OCI-LY3 (cell line): ENCODE results near the gene PDE4C.

Source experiments
- H2AFZ ChIP-seq: fragments of 200-600, 300-600 bp; shearing (Covaris generic); 2 replicates; pipeline ENCODE4 v1.6.0; 2014; ENCODE audit warnings: antibody characterized with exemption, low read depth, low read length
- H3K27ac ChIP-seq: fragments of 200-600, 300-600 bp; sonication (generic); 2 replicates; pipeline ENCODE4 v1.5.1; 2014; ENCODE audit warnings: mild to moderate bottlenecking, low read length, moderate library complexity, mixed read lengths
- H3K27me3 ChIP-seq: fragments of 200-600, 300-600 bp; sonication (generic); 2 replicates; pipeline ENCODE4 v1.6.1; 2014; ENCODE audit warnings: low read depth, low read length, mixed read lengths
- H3K36me3 ChIP-seq: fragments of 200-600, 300-600 bp; sonication (generic); replicated peaks from 2 replicates; pipeline ENCODE3; 2014; ENCODE audit warnings: low read depth, low read length, mixed read lengths
- H3K4me1 ChIP-seq: fragments of 300-600, 200-600 bp; sonication (generic); 2 replicates; pipeline ENCODE4 v1.6.1; 2014; ENCODE audit warnings: low read length, mixed read lengths
- H3K4me2 ChIP-seq: fragments of 200-600, 300-600 bp; sonication (generic); 2 replicates; pipeline ENCODE4 v1.6.1; 2014; ENCODE audit warnings: low read length, mixed read lengths
- H3K4me3 ChIP-seq: fragments of 300-600, 200-600 bp; sonication (generic); 2 replicates; pipeline ENCODE4 v1.5.1; 2014; ENCODE audit warnings: antibody characterized with exemption, mild to moderate bottlenecking, low read length, moderate library complexity
- H3K79me2 ChIP-seq: fragments of 300-600, 200-600 bp; shearing (Covaris generic); 2 replicates; pipeline ENCODE4 v1.6.1; 2014; ENCODE audit warnings: mild to moderate bottlenecking, low read length, mixed read lengths
- H3K9ac ChIP-seq: fragments of 300-600, 200-600 bp; shearing (Covaris generic); 2 replicates; pipeline ENCODE4 v1.6.0; 2014; ENCODE audit warnings: mild to moderate bottlenecking, low read length, moderate library complexity
- H3K9me3 ChIP-seq: fragments of 200-600, 300-600 bp; shearing (Covaris generic); 2 replicates; pipeline ENCODE4 v1.6.1; 2014; ENCODE audit warnings: low read length, mixed read lengths; ENCODE audit not compliant: insufficient read depth
- H4K20me1 ChIP-seq: fragments of 200-600, 300-600 bp; sonication (generic); 2 replicates; pipeline ENCODE4 v1.6.1; 2016; ENCODE audit warnings: low read length, mixed read lengths; ENCODE audit not compliant: insufficient read depth
- EZH2phosphoT487 ChIP-seq: fragments of 200-600 bp; shearing (Covaris generic); IDR thresholded peaks from 2 replicates; pipeline ENCODE4 v1.6.1; 2018; ENCODE audit warnings: antibody characterized with exemption, mixed run types, low read depth
- TF ChIP-seq, protein P1 (sequence below): fragments of 200-600, 300-600 bp; sonication (generic); IDR thresholded peaks from 2 replicates; pipeline ENCODE4 v1.5.1; 2014; ENCODE audit warnings: antibody characterized with exemption, low read length, low read depth

The PDE4C gene

GRCh38 chr19:18245297-18245696, 19.1 kb upstream of the PDE4C start:
- Histone ChIP-seq H2AFZ (no peak overlapping the region), H3K4me1 (peaks cover 4% of the 10 kb centered on the region; the same call in 1 of the 2 replicates), H3K27ac (no peak overlapping the region), H3K9ac (no peak overlapping the region), H3K79me2 (no peaks in the 10 kb centered on the region), H3K4me3 (no peak overlapping the region), H4K20me1 (no peaks in the 10 kb centered on the region), H3K9me3 (no peaks in the 10 kb centered on the region), H3K36me3 (no peaks in the 10 kb centered on the region), H3K27me3 (peaks cover 5% of the 10 kb centered on the region; the same call in 1 of the 2 replicates), H3K4me2 (no peak overlapping the region)
- no peak for TF ChIP-seq EZH2phosphoT487
- TF ChIP-seq, protein P1, sequence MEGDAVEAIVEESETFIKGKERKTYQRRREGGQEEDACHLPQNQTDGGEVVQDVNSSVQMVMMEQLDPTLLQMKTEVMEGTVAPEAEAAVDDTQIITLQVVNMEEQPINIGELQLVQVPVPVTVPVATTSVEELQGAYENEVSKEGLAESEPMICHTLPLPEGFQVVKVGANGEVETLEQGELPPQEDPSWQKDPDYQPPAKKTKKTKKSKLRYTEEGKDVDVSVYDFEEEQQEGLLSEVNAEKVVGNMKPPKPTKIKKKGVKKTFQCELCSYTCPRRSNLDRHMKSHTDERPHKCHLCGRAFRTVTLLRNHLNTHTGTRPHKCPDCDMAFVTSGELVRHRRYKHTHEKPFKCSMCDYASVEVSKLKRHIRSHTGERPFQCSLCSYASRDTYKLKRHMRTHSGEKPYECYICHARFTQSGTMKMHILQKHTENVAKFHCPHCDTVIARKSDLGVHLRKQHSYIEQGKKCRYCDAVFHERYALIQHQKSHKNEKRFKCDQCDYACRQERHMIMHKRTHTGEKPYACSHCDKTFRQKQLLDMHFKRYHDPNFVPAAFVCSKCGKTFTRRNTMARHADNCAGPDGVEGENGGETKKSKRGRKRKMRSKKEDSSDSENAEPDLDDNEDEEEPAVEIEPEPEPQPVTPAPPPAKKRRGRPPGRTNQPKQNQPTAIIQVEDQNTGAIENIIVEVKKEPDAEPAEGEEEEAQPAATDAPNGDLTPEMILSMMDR: no peak

DNA sequence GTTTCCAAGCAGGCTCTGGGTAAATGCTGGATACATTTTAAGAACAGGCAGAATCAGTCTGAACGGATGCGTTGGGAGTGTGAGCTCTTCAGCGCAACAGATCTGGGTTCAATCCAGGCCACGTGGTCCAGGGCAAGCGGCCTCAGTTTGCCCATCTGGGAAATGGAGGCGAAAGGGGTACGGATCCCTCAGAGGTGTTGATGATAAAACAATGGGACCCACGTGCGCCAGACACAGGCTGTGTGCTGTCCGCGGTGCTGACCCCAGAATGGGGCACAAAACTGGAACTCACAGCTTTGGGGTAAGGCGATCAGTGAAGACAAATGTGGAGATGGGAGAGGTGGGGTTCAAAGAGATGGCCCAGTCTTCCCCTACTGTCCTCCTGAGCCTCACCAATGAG, 13.1 kb upstream of the PDE4C start:
- no peaks in the 10 kb centered on the region for H4K20me1 ChIP-seq
- H3K4me3 ChIP-seq: no peak overlapping the region
- no peak overlapping the region for H3K4me2 ChIP-seq
- no peak overlapping the region for H3K9ac ChIP-seq
- no peak overlapping the region for H3K27ac ChIP-seq
- H3K9me3 ChIP-seq: no peaks in the 10 kb centered on the region
- peaks cover 4% of the 10 kb centered on the region; the same call in 1 of the 2 replicates for H3K4me1 ChIP-seq
- H3K27me3 ChIP-seq: peaks cover 4% of the 10 kb centered on the region; the same call in 1 of the 2 replicates
- H3K79me2 ChIP-seq: no peaks in the 10 kb centered on the region
- H2AFZ ChIP-seq: no peak overlapping the region
- TF ChIP-seq, protein P1: no peak
- no peak for TF ChIP-seq EZH2phosphoT487
- no peaks in the 10 kb centered on the region for H3K36me3 ChIP-seq

DNA sequence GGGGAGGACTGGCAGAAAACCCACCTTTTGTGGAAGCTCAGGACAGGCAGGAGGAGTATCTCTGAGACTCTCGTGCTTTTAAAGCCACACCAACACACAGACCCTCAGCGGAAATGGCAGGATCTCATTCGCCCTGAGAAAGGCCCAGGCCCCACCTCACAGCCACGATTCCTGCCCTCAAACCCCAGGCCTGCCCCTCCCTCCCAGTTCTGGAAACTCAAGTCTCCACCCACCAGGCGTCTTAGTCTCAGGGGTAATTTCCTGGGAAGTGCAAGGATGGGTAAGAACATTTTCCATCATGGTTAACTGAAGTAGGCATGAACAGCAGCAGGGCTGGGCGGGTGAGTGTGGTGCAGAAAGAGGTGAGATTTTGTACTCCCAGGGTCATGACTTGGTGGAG, 8.0 kb upstream of the PDE4C start:
- no peak overlapping the region for H3K27ac ChIP-seq
- no peaks in the 10 kb centered on the region for H3K36me3 ChIP-seq
- no peak for TF ChIP-seq EZH2phosphoT487
- TF ChIP-seq, protein P1: no peak

GRCh38 chr19:18233224-18233825, 7.1 kb upstream of the PDE4C start:
- Histone ChIP-seq H3K9me3 (no peaks in the 10 kb centered on the region), H3K27ac (no peak overlapping the region), H3K4me3 (no peak overlapping the region), H3K4me1 (no peaks in the 10 kb centered on the region), H3K36me3 (no peaks in the 10 kb centered on the region), H3K79me2 (no peaks in the 10 kb centered on the region), H3K27me3 (peaks cover 12% of the 10 kb centered on the region; the same call in 1 of the 2 replicates), H2AFZ (no peak overlapping the region), H3K9ac (no peak overlapping the region), H3K4me2 (no peak overlapping the region), H4K20me1 (no peaks in the 10 kb centered on the region; the same call in 1 of the 2 replicates)
- TF ChIP-seq, protein P1: no peak
- no peak for TF ChIP-seq EZH2phosphoT487

More for the DNA sequence above, 8.0 kb upstream of the PDE4C start:
- Histone ChIP-seq H3K4me3 (no peak overlapping the region), H3K27me3 (peaks cover 12% of the 10 kb centered on the region; the same call in 1 of the 2 replicates), H3K4me1 (no peaks in the 10 kb centered on the region), H3K9ac (no peak overlapping the region), H4K20me1 (no peaks in the 10 kb centered on the region; the same call in 1 of the 2 replicates), H3K4me2 (no peak overlapping the region), H3K79me2 (no peaks in the 10 kb centered on the region), H2AFZ (no peak overlapping the region), H3K9me3 (no peaks in the 10 kb centered on the region)
